ENCODE results near the gene RBM8A.

RBM8A gene

DNA sequence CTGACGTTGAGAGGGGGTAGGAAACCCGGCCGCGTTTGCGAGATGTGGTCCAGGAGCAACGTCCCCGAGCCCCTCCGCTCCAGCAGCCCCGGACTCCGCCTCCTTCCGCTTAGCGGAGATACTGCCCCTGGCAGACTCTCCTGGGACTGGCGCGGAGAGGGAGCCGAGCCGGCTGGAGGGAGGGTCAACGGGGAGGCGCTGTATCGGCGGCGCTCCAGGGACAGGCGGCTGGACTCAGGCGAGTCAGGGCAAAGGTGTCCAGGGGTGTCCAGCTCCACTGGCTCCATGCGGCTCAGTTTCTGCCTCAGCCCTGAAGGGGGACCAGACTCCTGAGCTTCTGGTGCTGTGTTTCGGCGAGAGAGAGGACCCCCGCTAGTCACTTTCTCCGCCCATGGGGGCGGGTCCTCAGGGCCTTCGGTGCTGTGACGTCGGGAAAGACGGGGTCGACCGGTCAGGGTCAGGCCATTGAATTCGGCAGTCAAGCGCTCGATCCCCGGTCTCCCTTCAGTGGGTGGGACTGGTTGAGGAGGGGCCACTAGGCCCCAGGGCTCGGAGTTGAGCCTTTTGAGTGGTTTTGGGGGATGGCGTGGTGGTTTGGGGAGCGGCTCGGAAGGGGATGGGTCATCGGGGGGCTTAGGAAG is 33.3 kb upstream of the RBM8A start:
- H3K27ac ChIP-seq, result no peak overlapping the region
- TF ChIP-seq, protein P1, sequence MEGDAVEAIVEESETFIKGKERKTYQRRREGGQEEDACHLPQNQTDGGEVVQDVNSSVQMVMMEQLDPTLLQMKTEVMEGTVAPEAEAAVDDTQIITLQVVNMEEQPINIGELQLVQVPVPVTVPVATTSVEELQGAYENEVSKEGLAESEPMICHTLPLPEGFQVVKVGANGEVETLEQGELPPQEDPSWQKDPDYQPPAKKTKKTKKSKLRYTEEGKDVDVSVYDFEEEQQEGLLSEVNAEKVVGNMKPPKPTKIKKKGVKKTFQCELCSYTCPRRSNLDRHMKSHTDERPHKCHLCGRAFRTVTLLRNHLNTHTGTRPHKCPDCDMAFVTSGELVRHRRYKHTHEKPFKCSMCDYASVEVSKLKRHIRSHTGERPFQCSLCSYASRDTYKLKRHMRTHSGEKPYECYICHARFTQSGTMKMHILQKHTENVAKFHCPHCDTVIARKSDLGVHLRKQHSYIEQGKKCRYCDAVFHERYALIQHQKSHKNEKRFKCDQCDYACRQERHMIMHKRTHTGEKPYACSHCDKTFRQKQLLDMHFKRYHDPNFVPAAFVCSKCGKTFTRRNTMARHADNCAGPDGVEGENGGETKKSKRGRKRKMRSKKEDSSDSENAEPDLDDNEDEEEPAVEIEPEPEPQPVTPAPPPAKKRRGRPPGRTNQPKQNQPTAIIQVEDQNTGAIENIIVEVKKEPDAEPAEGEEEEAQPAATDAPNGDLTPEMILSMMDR (IDR thresholded peaks at IDR 0.05), result no peak
- TF ChIP-seq ZFX (IDR thresholded peaks at IDR 0.05; ENCODE audit: borderline replicate concordance), result no peak

DNA sequence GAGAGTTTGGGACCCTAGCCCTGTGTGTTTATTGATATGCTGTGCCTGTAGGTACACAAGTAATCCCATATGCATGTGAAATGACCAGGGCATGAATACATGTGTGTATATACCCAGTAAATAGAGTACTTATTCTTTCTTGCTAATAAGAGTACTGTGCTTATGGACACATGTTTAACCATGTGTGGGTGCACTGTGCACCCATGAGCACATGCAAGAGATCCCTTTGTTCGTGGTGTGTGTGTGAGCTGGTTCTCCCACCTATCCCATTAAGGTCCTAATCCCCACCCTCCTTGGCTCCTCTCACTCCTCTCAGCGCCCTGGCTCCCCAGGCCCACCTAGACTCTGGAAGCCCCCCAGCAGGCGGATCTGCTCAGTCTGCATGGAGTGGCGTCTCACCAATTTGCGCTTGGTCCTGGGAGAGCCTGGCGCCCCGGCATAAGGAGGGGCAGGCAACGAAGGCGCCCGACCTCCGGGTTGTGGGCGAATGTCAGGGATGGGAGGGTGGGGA is 32.7 kb upstream of the RBM8A start:
- no peak for TF ChIP-seq ZFX (IDR thresholded peaks at IDR 0.05; ENCODE audit: borderline replicate concordance)
- TF ChIP-seq, protein P1 (IDR thresholded peaks at IDR 0.05), result no peak
- H3K27ac ChIP-seq, result no peak overlapping the region

DNA sequence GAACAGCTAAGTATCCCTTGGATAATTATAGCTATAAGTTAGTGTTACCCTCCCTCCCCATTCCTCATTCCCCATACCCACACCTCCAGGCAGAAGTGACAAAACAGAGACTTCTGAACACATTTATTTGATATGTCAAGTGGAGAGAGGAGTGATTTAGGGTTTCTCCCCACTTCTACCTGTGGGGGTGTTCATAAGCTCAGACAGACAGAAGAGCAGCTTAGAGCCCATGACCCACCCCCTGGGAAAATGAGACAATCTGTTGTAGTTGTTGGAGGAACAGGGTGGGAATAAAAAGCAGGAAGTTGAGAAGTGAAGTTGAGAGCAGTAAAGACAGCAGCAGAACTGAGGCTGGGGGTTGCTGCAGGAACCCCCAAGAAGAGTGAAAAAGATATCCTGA is 32.0 kb upstream of the RBM8A start:
- TF ChIP-seq ZFX (IDR thresholded peaks at IDR 0.05; ENCODE audit: borderline replicate concordance), result no peak
- TF ChIP-seq, protein P1 (IDR thresholded peaks at IDR 0.05), result no peak
- H3K27ac ChIP-seq, result no peak overlapping the region

DNA sequence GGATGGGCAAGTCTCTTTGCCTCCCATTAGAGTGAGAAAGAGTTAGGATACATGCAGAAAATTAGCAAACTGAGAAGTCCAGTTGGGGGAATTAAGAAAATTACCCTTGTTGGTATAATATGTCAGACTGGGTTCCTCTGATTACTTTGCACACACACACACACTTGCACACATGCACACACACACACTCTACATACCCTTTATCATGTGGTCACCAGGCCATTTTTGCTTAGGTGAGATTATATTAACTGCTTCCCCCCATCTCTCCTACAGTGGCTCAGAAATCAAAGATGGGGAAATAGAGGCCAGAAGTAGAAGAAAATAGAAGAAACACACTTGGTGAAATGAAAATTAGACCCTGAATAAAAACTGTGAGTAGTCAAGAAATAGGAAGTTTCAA is 31.4 kb upstream of the RBM8A start:
- H3K27ac ChIP-seq, result 0 out of 2 replicates have a peak overlapping the region, but pooled peaks have one; percentile 1
- TF ChIP-seq ZFX (IDR thresholded peaks at IDR 0.05; ENCODE audit: borderline replicate concordance), result no peak
- TF ChIP-seq, protein P1 (IDR thresholded peaks at IDR 0.05), result no peak

DNA sequence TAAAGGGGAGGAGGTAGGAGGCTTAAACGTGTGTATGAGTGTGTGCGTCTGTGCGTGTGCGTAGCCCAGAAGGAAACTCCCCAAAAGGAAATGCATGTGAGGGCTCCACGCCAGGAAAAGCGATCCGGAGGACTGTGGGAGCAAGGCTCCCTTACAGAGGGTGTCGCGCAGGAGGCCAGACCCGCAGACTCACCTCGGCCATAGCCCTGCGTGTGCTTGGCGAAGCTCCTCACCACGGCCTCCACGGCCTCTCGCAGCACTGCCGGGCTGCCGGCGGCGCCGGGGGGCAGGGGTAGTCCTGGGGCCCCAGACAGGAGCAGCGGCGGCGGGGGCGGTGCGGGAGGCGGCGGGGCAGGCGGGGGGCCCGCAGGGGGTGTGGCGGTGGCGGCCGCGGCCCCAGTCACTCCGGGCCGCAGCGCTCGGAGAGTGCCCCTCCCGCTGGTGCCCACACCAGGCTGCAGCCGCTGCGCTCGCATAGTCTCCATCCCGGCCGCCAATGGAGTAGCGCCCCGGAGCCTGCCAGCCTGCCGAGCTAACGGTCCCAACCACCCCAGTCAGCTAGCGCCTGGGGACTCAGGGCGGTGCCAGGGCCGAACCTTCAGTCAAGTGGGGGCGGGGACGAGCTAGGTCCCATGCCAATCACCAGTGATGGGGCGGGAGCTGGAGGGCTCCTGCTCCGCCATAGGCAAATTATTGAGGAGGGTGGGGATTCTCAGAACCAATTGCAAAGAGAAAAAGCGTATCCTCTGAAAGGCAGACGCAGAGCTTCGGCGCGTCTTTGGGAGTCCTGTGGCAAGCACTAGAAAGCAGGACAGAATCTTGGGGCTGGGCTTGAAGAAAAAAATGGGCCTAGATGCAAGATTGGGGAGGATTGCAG is 30.4 kb upstream of the RBM8A start, which contains the start of gene LIX1L:
LIX1L (minus strand) TSS at position 575 of the 877 bp plus-strand sequence; CDS start at position 485, 90 bp downstream.
- no peak for TF ChIP-seq ZFX (IDR thresholded peaks at IDR 0.05; ENCODE audit: borderline replicate concordance)
- TF ChIP-seq, protein P1 (IDR thresholded peaks at IDR 0.05), result no peak
- 0 out of 2 replicates have a peak within 1 kb of the TSS, but pooled peaks have one; percentile 1 for H3K27ac ChIP-seq

DNA sequence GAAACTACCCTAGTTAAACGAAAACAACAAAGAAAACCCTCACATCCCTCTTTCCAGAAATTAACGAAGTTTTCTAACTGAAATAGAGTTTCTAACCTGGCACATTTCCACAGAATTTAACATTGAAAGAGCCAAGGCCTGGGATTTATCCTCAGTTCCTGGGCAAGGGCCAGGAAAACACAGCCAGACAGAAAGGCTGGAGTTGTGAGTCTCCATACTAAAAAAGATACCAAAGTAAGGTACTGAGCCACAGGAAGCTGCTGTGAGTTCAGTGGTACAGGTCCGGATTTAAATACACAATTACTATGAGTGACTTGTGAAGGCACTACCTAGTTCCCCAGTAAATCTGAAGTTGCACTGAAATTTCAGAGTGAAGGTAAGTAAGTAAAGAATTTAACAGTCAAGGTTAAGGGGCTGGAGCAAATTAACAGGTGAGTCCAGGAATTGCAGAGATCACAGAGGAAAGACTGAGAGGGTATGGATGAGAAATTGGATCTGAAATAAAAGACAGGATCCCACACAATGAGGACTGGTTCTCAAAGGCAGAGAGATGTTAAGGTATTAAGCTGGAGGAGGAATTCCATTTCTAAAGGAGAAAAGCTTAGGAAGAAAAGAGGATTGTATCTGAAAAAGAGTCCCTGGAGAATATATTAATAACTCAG is 29.6 kb upstream of the RBM8A start:
- TF ChIP-seq, protein P1 (IDR thresholded peaks at IDR 0.05), result no peak
- no peak for TF ChIP-seq ZFX (IDR thresholded peaks at IDR 0.05; ENCODE audit: borderline replicate concordance)

More for the DNA sequence above, 29.6 kb upstream of the RBM8A start:
- H3K27ac ChIP-seq, result no peak overlapping the region
